Measurements from ENCODE around the gene UBAP1.

The UBAP1 gene

GRCh38 chr9:34157318-34157717 is 21.5 kb upstream of the UBAP1 start:
- no peak overlapping the region for H3K4me3 ChIP-seq (ENCODE audit: low read length)
- H3K9ac ChIP-seq (ENCODE audit: low read depth, low read length) = no peak overlapping the region
- H3K4me1 ChIP-seq (ENCODE audit: insufficient read depth, low read length) = peaks cover 4% of the 10 kb centered on the region; the same call in 1 of the 2 replicates
- H3K36me3 ChIP-seq (ENCODE audit: insufficient read depth, low read length) = no peaks in the 10 kb centered on the region
- no peak overlapping the region for H3K27ac ChIP-seq (ENCODE audit: low read depth, low read length)
- no peaks in the 10 kb centered on the region for H3K27me3 ChIP-seq (ENCODE audit: insufficient read depth, low read length)
- no peaks in the 10 kb centered on the region for H3K9me3 ChIP-seq (ENCODE audit: insufficient read depth, low read depth, low read length)

- Histone ChIP-seq H3K27ac (ENCODE audit: low read depth, low read length) (no peak overlapping the region), H3K27me3 (ENCODE audit: insufficient read depth, low read length) (no peaks in the 10 kb centered on the region), H3K9me3 (ENCODE audit: insufficient read depth, low read depth, low read length) (no peaks in the 10 kb centered on the region), H3K4me3 (ENCODE audit: low read length) (no peak overlapping the region), H3K36me3 (ENCODE audit: insufficient read depth, low read length) (no peaks in the 10 kb centered on the region), H3K9ac (ENCODE audit: low read depth, low read length) (no peak overlapping the region), H3K4me1 (ENCODE audit: insufficient read depth, low read length) (peaks cover 4% of the 10 kb centered on the region; the same call in 1 of the 2 replicates)
- WGBS = 96% methylated on average over 2 of the region's 2 CpGs
Measured at GRCh38 chr9:34157898-34158297, 20.9 kb upstream of the UBAP1 start.

GRCh38 chr9:34158362-34158869 is 20.4 kb upstream of the UBAP1 start:
- no peak overlapping the region for H3K27ac ChIP-seq (ENCODE audit: low read depth, low read length)
- 88% methylated on average over 6 of the region's 6 CpGs for WGBS
- H3K9ac ChIP-seq (ENCODE audit: low read depth, low read length) = no peak overlapping the region

GRCh38 chr9:34163434-34163833 is 15.4 kb upstream of the UBAP1 start:
- no peaks in the 10 kb centered on the region for H3K27me3 ChIP-seq (ENCODE audit: insufficient read depth, low read length)
- H3K4me1 ChIP-seq (ENCODE audit: insufficient read depth, low read length) = no peaks in the 10 kb centered on the region
- WGBS = 81% methylated on average over 3 of the region's 3 CpGs
- H3K9ac ChIP-seq (ENCODE audit: low read depth, low read length) = no peak overlapping the region
- H3K9me3 ChIP-seq (ENCODE audit: insufficient read depth, low read depth, low read length) = no peaks in the 10 kb centered on the region
- no peak overlapping the region for H3K4me3 ChIP-seq (ENCODE audit: low read length)
- H3K36me3 ChIP-seq (ENCODE audit: insufficient read depth, low read length) = no peaks in the 10 kb centered on the region
- no peak overlapping the region for H3K27ac ChIP-seq (ENCODE audit: low read depth, low read length)

More at GRCh38 chr9:34158362-34158869, 20.4 kb upstream of the UBAP1 start:
- no peaks in the 10 kb centered on the region for H3K36me3 ChIP-seq (ENCODE audit: insufficient read depth, low read length)
- H3K27me3 ChIP-seq (ENCODE audit: insufficient read depth, low read length) = no peaks in the 10 kb centered on the region
- no peaks in the 10 kb centered on the region for H3K9me3 ChIP-seq (ENCODE audit: insufficient read depth, low read depth, low read length)
- peaks cover 4% of the 10 kb centered on the region; the same call in 1 of the 2 replicates for H3K4me1 ChIP-seq (ENCODE audit: insufficient read depth, low read length)
- no peak overlapping the region for H3K4me3 ChIP-seq (ENCODE audit: low read length)

GRCh38 chr9:34169125-34169524 is 9.7 kb upstream of the UBAP1 start:
- Histone ChIP-seq H3K9ac (ENCODE audit: low read depth, low read length) (no peak overlapping the region), H3K4me3 (ENCODE audit: low read length) (no peak overlapping the region), H3K9me3 (ENCODE audit: insufficient read depth, low read depth, low read length) (no peaks in the 10 kb centered on the region), H3K4me1 (ENCODE audit: insufficient read depth, low read length) (no peaks in the 10 kb centered on the region), H3K27ac (ENCODE audit: low read depth, low read length) (no peak overlapping the region), H3K27me3 (ENCODE audit: insufficient read depth, low read length) (no peaks in the 10 kb centered on the region), H3K36me3 (ENCODE audit: insufficient read depth, low read length) (no peaks in the 10 kb centered on the region)
- 93% methylated on average over 6 of the region's 6 CpGs for WGBS

- no peak overlapping the region for H3K27ac ChIP-seq (ENCODE audit: low read depth, low read length)
- H3K4me3 ChIP-seq (ENCODE audit: low read length) = no peak overlapping the region
- WGBS = 95% methylated on average over 1 of the region's 1 CpG
- no peak overlapping the region for H3K9ac ChIP-seq (ENCODE audit: low read depth, low read length)
- H3K36me3 ChIP-seq (ENCODE audit: insufficient read depth, low read length) = no peaks in the 10 kb centered on the region
- H3K9me3 ChIP-seq (ENCODE audit: insufficient read depth, low read depth, low read length) = no peaks in the 10 kb centered on the region
- H3K4me1 ChIP-seq (ENCODE audit: insufficient read depth, low read length) = no peaks in the 10 kb centered on the region
- no peaks in the 10 kb centered on the region for H3K27me3 ChIP-seq (ENCODE audit: insufficient read depth, low read length)
Measured at GRCh38 chr9:34170237-34170991, 8.4 kb upstream of the UBAP1 start.

- no peaks in the 10 kb centered on the region for H3K36me3 ChIP-seq (ENCODE audit: insufficient read depth, low read length)
- H3K9me3 ChIP-seq (ENCODE audit: insufficient read depth, low read depth, low read length) = no peaks in the 10 kb centered on the region
- no peaks in the 10 kb centered on the region for H3K4me1 ChIP-seq (ENCODE audit: insufficient read depth, low read length)
- WGBS = 96% methylated on average over 15 of the region's 15 CpGs
- H3K9ac ChIP-seq (ENCODE audit: low read depth, low read length) = no peak overlapping the region
- no peak overlapping the region for H3K27ac ChIP-seq (ENCODE audit: low read depth, low read length)
- no peak overlapping the region for H3K4me3 ChIP-seq (ENCODE audit: low read length)
- H3K27me3 ChIP-seq (ENCODE audit: insufficient read depth, low read length) = no peaks in the 10 kb centered on the region
Measured at GRCh38 chr9:34171753-34172535, 6.9 kb upstream of the UBAP1 start.

DNA sequence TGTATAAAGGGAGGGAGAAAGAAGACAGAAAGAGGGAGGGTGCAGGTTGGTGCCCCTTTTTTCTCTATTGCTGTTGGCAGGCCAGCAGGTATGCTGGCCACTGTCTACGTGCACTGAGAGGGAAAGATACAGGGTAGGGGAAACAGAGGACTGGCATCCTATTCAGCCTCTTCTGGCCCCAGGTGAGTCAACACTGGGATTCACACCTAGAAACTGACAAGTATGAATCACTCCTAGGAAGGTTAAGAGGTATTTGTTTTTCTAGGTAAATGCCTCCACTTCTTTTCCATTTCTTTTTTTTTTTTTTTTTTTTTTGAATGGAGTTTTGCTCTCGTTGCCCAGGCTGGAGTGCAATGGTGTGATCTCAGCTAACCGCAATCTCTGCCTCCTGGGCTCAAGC is 2.8 kb upstream of the UBAP1 start:
- no peak overlapping the region for H3K9ac ChIP-seq (ENCODE audit: low read depth, low read length)
- WGBS = 79% methylated on average over 3 of the region's 3 CpGs
- no peaks in the 10 kb centered on the region for H3K36me3 ChIP-seq (ENCODE audit: insufficient read depth, low read length)

DNA sequence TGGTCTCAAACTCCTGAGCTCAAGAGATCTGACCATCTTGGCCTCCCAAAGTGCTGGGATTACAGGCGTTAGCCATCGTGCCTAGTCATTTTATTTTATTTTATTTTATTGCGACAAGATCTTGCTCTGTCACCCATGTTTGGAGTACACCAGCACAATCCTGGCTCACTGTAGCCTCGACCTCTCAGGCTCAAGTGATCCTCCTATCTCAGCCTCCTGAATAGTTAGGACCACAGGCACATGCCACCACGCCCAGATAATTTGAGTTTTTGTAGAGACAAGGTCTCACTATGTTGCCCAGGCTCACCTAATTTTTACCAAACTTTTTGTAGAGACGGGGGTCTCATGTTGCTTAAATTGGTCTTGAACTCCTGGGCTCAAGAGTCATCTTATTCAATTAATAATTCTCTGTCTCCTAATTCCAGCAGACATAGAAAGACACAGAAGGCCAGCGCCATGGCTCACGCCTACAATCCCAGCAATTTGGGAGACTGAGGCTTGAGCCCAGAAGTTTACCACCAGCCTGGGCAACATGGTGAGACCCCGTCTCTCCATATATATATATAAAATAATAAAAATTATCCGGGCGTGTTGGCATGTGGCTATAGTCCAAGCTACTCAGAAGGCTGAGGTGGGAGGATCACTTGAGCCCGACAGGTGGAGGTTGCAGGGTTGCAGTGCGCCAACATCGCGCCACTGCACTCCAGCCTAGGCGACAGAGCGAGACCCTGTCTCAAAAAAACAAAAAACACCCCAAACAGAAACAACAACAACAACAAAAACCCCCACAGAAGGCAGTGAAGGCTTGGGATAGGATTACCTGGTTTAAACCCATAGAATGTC is 1.0 kb upstream of the UBAP1 start:
- H3K9me3 ChIP-seq (ENCODE audit: insufficient read depth, low read depth, low read length) = no peaks in the 10 kb centered on the region
- H3K4me1 ChIP-seq (ENCODE audit: insufficient read depth, low read length) = peaks cover 4% of the 10 kb centered on the region; the same call in 1 of the 2 replicates
- peak overlapping the region; percentile 98; the same call in 1 of the 2 replicates for H3K27ac ChIP-seq (ENCODE audit: low read depth, low read length)
- H3K4me3 ChIP-seq (ENCODE audit: low read length) = peak overlapping the region; percentile 84
- peak overlapping the region; percentile 88 for H3K9ac ChIP-seq (ENCODE audit: low read depth, low read length)
- no peaks in the 10 kb centered on the region for H3K27me3 ChIP-seq (ENCODE audit: insufficient read depth, low read length)
- H3K36me3 ChIP-seq (ENCODE audit: insufficient read depth, low read length) = no peaks in the 10 kb centered on the region
- WGBS = 60% methylated on average over 16 of the region's 17 CpGs

More for the DNA sequence above, 2.8 kb upstream of the UBAP1 start:
- Histone ChIP-seq H3K9me3 (ENCODE audit: insufficient read depth, low read depth, low read length) (no peaks in the 10 kb centered on the region), H3K27me3 (ENCODE audit: insufficient read depth, low read length) (no peaks in the 10 kb centered on the region), H3K4me3 (ENCODE audit: low read length) (no peak overlapping the region), H3K27ac (ENCODE audit: low read depth, low read length) (no peak overlapping the region), H3K4me1 (ENCODE audit: insufficient read depth, low read length) (peaks cover 4% of the 10 kb centered on the region; the same call in 1 of the 2 replicates)

DNA sequence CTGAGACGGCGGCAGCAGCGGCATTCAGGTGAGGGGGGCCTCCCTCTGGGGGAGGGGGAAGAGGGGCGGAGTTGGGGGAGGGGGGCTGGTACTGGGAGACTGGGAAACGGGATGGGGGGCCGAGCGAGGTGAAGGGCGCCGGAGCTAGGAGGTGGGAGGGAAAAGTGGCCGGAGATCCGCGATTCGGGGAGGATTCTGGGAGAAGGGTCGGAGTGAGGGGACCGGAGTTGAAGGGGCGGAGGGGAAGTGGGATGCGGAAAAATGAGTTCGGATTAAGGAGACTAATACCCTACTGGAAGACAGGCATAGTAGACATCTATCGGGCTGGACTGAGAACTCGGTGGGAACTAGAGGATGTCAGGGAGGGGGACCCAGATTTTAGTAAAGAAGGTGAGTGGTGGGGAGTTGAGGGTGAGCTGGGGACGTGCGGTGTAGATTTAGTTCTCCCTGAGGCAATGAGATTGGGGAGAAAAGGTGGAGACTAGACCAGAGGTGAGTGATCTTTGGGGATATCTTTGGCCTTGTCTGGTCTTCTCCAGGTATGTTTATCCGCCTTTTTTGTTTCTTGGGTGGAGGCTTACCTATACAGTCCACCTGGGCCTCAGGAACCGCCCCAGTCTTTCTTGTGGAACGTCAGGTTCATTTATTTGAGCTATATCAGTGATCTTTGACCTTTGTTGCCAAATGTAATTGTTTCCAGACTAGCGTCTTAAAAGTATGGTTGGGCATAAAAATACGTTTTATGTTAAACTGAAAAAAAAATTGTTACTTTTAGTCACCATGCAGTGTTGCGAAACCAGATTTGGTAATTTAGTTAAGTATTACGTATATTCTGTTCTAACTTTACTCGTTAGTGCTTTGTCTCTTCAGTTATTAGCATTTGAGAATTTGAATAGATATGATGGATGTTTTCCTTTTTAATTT is 632 bp downstream of the UBAP1 start:
- H3K36me3 ChIP-seq (ENCODE audit: insufficient read depth, low read length) = peaks cover 3% of the 10 kb centered on the region; the same call in 1 of the 2 replicates
- H3K4me3 ChIP-seq (ENCODE audit: low read length) = peak overlapping the region; percentile 84
- H3K4me1 ChIP-seq (ENCODE audit: insufficient read depth, low read length) = peaks cover 4% of the 10 kb centered on the region; the same call in 1 of the 2 replicates
- WGBS = 7% methylated on average over 30 of the region's 30 CpGs
- no peaks in the 10 kb centered on the region for H3K9me3 ChIP-seq (ENCODE audit: insufficient read depth, low read depth, low read length)
- H3K27ac ChIP-seq (ENCODE audit: low read depth, low read length) = peak overlapping the region; percentile 98
- no peaks in the 10 kb centered on the region for H3K27me3 ChIP-seq (ENCODE audit: insufficient read depth, low read length)
- H3K9ac ChIP-seq (ENCODE audit: low read depth, low read length) = peak overlapping the region; percentile 88
